ACHN (cell line): ENCODE measurements around the gene MAVS.
"Not testable (repeated sequence)": the region's sequence is repeated elsewhere in the genome, so short reads cannot be mapped to it uniquely, and the experiment has no call there.

Experiments
- DNase-seq: peaks from one replicate; pipeline ENCODE4 v3.0.0-alpha.2; 2015
- in situ Hi-C: cut with HindIII; loops from 2 replicates; pipeline ENCODE4 v1.10.0; 2017; ENCODE audit warnings: low sequenced_read_pairs, low pct_ligation_motif_present, low pct_unique_long_range_greater_than_20kb

The MAVS gene

DNA sequence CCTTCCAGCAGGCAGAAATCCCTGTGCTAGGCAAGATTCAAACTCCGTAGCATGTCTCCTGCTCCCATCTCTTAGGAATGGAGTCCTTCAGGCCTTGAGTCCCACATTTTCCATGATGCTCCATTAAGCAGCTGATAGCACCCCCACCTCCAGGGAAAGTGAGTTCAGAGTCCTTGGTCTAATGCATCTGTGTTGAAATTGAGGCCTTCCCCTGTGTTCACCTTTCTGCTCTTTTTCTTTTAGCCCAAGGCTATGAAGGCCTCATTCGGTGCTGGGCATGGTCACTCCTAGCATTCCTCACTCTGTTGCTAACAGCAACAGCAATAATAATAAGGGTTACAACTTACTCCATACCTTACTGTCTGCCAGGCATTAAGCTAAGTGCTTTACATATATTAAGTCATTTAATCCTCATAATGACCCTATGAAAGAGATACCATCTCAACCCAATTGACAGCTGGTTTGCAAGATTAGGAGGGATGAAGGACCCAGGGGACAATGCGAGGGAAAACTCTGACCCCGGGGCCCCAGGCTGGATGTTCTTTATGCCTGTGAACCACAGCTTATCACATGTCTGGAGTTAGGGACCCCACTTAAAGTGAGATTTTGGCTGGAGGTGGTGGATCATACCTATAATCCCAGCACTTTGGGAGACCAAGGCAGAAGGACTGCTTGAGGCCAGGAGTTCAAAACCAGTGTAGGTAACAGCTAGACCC, 25.1 kb downstream of the MAVS start:
- DNase-seq: no peak
- in situ Hi-C loops: no loop called here

DNA sequence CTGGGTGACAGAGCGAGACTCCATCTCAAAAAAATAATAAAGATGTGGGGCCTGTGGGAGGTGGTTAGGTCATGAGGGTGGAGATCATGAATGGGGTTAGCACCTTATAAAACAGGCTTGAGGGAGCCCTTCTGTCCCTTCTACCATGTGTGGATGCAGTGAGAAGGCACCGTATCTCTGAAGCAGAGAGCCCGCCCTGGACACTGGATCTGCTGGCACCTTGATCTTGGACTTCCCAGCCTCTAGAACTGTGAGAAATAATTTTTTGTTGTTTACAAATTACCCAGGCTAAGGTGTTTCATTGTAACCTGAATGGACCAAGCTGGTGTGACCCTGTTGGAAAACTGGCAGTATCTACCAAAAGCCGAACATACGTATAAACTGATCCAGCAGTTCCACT, 26.9 kb downstream of the MAVS start:
- in situ Hi-C loops: no loop called here
- no peak for DNase-seq

DNA sequence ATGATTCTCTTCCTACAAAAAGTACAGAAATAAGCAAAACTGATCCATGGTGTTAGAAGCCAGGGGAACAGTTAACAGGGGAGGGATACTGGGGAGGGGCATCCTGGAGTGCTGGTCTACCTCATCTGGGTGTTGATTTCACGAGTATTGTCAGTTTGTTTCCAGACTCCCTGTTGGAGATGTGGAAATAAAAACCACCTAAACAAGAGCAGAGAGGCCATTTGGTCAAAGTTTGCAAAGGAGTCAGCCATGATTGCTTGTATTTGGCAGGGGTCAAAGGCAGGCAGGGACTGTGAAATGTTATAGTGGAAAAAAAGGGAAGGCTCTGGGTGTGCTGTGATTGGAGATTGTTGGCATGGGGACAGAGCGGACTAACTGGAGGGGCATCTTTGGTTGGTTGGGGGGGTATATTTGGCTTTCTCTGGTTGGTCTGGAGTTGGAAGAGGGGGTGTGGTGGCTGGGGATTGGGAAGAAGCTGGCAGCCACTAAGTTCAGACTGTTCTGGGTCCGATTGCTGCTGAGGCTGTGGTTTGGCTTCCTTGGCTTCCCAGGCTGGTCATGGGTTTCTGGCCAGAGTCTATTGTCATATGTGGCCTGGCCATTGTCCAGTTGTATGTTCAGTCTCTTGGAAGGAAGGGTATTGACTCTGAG, 27.7 kb downstream of the MAVS start:
- in situ Hi-C loops: no loop called here
- DNase-seq: no peak

DNA sequence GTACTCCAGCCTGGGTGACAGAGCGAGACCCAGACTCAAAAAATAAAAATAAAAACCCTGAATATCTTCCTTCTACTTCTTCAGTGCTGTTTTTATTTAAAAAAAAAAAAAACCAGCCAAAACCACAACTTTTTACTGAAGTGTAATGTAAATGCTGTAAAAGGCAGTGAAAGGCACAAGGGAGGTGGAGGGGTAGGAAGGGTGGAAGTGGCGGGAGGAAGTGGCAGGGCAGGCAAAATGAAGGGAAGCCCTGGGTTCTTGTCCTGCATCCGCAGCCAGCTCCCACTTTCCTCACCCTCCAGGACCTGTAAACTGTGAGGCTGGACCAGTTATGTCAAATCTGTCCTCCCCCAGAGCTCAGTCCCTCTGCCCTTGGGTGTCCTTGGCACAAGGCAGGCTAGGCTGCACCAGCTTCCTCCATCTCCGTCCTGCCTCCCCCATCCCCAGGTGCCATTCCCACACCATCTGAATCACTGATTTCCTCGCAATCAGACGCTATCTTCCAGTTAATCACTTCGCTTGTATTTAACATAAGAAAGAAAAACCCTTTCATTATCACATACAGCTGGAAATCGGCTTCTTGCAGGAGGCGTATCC, 28.8 kb downstream of the MAVS start:
- in situ Hi-C loops: no loop called here
- DNase-seq: no peak

DNA sequence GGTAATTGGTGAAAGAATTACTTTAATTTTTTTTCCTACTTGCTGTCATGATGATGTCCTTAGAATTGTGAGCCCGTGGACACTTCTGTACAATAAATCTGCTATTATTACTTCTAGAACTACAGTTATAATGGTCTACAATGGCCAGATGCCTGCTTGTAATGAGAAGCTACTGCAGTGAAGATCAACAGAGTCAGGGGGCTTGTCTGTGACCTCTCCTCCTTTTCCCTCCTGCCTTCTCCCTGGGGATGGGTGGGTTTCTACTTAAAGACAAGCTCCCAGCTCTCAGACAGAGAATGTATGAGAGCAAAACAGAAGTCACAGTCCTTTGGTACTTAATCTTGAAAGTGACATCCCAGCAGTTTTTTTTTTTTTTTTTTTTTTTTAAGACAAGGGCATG, 29.4 kb downstream of the MAVS start:
- in situ Hi-C loops: no loop called here
- no peak for DNase-seq

DNA sequence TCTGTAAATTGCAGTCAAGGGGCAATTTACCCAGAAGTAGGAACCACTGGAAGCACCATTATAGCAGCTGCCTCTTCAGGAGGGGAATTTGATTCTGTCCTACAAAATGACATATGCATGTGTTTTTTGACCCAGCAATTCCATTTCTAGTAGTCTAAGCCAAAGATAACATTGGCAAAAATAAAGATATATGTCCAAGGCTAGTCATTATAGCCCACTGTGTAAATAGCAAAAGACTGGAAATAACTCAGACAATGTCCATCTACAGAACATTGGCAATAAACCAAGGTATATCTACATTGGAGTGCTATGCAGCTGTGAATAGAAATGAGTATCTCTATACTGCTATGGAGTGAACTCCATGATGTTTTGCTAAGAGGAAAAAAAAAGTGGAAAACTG, 30.0 kb downstream of the MAVS start:
- in situ Hi-C loops: no loop called here
- DNase-seq: no peak

DNA sequence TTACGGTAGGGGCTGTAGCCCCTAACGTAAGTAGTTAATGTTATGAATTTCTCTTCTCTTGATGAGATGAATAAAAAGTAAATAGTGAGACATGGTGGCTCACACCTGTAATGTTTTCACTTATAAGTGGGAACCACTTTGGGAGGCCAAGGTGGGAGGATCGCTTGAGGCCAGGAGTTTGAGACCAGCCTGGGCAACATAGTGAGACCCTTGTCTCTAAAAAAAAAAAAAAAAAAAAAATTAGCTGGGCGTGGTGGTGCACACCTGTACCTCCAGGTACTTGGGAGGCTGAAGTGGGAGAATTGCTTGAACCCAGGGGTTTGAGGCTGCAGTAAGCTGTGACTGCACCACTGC, 32.3 kb downstream of the MAVS start:
- in situ Hi-C loops: not testable (repeated sequence)

DNA sequence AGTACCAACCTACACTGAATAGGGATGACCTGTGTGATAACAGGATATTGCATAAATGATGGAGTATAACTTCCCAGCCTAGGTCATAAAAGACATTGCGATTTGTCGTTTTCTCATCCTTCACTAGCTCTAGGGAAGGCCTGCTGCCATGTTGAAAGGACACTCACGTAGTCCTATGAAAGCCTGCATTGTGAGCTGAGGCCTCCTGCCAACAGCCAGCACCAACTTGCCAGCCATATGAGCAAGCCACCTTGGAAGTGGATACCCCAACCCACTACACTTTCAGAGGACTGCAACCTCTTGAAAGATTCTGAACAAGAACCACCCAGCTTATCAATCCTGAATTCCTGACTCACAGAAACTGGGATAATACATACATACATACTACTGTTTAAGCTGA, 39.1 kb downstream of the MAVS start:
- in situ Hi-C loops: no loop called here

More for the DNA sequence above, 32.3 kb downstream of the MAVS start:
- DNase-seq: not testable (repeated sequence)

DNA sequence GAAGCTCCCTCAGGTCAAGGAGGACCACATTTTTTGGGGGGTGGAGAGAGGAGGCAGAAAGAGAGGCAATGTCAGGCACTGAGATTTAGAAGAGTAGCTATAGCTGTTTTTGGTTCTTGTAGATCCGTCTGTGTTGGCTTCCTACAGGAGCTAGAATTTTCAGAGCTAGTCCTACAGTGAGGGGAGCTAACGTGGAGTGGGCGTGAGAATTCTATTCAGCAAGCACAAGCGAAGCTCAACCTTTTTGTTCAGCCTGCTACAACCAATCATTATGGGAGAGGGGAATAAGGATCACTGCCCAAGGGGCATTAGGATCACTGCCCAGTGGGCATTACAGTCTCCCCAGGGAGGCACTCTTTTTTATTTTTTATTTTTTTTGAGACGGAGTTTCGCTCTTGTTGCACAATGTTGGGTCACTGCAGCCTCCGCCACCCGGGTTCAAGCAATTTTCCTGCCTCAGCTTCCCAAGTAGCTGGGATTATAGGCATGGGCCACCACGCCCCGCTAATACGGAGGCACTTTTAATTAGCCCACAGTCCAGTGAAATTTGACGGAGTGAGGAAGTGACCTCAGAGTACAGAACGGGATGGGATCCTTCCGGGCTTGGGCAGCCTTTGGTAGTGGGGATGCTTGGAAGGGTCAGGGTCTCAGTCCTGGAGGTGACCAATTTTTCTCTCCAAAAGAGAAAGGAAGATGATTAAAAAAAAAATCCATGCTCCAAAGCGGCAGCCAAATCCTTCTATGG, 41.4 kb downstream of the MAVS start:
- in situ Hi-C loops: no loop called here
- peak; percentile 29 for DNase-seq

More for the DNA sequence above, 39.1 kb downstream of the MAVS start:
- no peak for DNase-seq

DNA sequence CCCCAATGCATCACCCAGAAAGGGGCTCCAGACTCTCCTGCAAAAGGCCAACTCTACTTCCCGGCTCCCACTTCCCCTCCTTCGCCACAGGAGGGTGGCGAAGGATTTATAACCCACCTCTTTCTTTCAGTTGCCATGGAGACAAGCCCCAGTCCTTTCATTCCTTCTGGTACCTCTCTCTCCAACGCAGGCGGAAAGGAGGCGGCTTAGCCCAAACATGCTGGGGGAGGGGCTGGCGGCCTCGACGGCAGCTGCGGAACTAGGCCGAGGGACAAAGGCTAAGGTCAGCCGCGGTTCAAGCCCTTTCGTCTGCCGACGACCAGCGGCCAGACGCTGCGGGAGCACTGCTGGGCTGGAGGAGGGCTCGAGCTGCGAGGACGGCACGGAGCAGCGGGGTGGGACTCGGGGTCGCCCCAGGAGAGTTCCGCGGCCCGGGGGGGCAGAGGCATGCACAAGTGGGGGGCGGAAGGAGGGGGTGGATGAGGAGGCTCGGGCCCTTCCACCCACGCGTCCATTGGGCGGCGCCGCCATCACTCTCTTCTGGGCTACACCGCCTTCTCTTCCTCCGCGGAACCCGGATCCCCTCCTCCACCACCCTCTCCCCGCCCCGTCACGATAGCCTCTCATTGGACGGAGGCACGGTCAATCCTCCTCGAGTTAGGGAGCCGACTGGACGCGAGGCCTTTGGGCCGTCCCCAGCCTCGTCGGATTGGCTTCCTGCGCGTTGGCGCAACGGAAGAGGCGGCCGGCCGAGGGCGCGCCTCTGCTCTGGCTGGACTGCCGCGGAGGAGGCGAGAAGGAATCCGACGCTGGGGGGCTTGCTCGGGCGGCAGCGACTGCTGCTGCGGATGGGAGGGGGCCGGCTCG, 42.2 kb downstream of the MAVS start, which contains the start of gene PANK2:
Gene PANK2 (plus strand): TSS at position 766 of the 867 bp plus-strand sequence.
- peak; percentile 97 for DNase-seq
- in situ Hi-C loops: no loop called here

DNA sequence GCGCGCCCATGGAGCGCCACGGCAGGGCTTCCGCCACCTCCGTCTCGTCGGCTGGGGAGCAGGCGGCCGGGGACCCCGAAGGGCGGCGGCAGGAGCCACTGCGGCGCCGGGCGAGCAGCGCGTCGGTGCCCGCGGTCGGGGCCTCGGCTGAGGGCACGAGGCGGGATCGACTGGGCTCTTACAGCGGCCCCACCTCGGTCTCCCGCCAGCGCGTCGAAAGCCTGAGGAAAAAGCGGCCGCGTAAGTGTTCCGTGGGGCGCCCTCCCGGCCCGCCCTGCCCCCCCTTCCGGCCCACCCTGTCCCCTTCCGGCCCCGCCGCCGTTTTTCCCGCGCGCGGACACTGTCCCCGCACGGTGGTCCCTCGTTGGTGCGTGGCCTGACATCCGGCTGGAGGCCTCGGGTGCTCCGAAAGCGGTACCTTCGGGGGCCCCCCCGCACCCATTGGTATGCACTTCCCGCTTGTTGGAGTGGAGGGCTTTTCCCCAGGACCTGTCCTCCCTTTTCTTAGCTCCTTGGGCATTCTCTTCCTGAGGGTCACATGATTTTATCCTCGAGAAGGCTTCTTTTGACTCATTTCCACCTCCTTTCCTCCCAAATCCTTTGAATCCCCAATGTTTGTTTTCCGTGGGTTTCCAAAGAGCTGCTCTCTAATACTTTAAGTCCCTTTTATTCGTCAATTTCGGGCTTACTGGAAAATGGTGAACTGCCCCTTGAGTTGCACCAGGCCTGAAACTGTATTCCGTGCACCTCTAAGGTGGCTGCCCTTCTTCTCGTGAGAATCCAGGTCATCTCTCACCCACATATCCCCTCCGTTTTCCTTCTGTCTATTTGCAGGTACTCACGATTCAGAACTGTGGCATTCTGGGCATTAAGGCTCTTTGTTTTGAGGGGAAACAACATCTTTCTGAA, 43.1 kb downstream of the MAVS start:
- in situ Hi-C loops: no loop called here
- DNase-seq: peak; percentile 28

DNA sequence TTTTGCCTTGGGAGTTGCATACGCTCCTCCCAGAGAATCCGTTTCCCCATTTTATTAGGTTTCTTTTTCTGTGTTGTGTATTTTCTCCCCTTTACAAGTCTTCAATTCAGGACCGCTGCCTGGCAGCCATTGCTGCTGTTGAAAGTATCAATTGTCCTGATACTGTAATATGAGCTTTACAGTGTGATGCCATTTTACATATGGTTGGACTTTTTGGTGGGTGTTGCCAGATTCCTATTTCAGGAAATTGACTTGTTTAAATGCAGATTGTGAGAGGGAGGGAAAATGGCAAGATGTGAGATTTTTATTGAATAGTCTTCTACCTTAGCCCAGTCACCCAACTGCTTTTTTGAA, 43.7 kb downstream of the MAVS start:
- DNase-seq: no peak
- in situ Hi-C loops: no loop called here

DNA sequence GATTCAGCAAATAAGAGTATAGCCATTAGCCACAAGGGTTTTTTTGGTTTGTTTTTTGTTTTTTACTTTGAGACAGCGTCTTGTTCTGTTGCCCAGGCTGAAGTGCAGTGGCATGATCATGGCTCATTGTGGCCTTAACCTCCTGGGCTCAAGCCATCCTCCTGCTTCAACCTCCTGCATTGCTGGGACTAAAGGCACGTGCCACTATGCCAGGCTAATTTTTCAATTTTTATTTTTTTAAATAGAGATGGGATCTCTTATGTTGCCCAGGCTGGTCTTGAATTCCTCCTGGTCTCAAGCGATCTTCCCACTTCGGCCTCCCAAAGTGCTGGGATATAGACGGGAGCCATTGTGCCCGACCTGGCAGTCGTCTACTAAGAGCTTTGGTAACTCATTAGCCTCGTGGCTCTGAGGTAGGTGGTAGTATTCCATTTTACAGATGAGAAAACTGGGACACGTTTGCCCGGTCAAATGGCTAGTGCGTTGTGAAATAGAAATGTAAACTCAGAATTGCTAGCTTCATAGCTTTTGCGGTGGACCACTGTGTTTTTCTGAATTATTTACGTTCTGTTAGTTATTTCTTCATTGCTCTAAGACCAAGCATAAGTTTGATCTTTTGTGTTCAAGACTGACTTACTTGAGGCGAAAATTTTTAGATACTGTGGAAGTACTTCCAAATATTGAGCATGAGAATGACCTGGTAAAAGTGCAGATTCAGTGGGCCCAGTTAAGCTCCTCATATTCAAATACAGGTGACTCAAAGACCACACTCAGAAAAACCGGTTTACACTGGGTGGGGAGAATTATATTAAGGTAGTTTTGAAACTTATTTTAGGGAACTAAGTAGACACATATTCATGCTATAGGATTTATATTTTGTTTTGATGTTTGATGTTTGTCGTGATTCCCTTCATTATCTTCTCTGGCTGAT, 44.6 kb downstream of the MAVS start:
- in situ Hi-C loops: no loop called here
- DNase-seq: no peak

DNA sequence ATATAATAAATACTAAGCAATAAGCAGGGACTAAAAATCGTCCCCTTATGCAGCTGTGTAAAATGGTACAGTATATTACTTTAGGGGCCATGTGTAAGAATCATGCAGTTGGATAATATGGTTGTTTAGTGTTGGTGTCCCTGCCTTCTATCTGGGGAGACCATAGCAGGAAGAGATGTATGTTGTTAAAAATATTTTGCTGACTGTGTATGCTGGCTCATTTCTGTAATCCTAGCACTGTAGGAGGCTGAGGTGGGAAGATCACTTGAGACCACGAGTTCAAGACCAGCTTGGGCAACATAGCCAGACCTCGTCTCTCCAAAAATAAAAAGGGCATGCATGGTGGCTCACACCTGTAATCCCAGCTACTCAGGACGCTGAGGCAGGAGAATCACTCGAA, 48.2 kb downstream of the MAVS start:
- no peak for DNase-seq
- in situ Hi-C loops: no loop called here

DNA sequence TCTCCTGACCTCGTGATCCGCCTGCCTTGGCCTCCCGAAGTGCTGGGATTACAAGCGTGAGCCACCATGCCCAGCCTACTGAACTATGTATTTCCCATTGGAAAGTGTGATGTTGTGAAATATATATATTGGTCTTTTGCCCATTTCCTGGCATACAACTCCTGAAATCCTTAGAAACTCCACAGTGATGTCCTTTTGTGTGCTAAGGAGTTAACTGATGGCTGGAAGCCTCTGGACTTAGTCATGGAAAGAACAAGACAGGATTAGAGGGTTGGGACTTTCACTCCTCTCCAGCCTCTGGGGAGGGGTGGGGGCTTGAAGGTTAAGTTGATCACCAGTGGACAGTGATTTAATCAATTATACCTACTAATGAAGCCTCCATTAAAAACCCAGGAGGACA, 49.7 kb downstream of the MAVS start:
- no peak for DNase-seq
- in situ Hi-C loops: no loop called here

DNA sequence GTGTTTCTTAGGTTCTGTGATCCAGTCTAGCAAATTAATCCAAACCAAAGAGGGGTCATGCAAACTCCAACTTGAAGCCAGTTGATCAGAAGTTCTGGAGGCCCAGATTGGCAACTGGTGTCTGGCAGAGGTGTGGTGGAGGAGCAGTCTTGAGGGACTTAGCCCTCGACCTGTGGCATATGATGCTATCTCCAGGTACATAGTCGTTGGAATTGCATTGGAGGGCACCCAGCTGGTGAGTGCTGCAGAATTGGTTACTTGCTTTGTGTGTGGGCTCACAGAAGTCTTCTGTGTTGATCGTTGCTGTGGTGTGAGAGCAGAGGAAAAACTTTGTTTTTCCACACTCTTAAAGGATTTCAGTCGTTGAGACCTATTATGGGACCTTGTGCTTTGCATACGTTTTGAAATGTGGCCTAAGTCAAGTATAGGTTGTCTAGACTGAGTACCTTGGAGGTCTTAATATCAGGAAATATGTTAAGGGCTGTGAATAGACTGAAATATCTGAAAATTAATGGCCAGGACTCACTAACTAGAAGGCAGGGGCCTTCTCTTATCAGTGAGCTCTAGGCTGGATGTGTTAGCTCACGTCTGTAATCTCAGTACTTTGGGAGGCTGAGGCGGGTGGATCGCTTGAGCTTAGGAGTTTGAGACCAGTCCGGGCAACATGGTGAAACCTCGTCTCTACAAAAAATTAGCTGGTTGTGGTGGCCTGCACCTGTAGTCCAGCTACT, 50.4 kb downstream of the MAVS start:
- in situ Hi-C loops: no loop called here
- no peak for DNase-seq
